Body of pancreas (tissue), 4 donors: ENCODE data around the gene GRAMD4. TPM values are rescaled to one million over a fixed set of nuclear protein-coding genes. Genes with fewer than 3 reads are reported as not detected.

ENCODE experiments used
- ATAC-seq: fragments of 150-250 bp; one replicate; pipeline ENCODE4 v1.9.1; 2016
- DNase-seq, 4 donors: peaks; one replicate each; pipeline ENCODE4 v3.0.0-alpha.2; 2019
- H3K27ac ChIP-seq, 4 donors: fragments of 200-600 bp; sonication (generic); 1 replicate in 3 of 4; 2 replicates in 1 of 4; pipeline versions ENCODE4 v1.5.1 to v1.6.1; 2016 to 2019; ENCODE audit warnings: mild to moderate bottlenecking in 1 of 4, mixed read lengths in 1 of 4, moderate library complexity in 1 of 4
- H3K27me3 ChIP-seq, 2 donors: fragments of 200-600 bp; sonication (generic); one replicate each; pipeline ENCODE4 v1.6.0; 2016; ENCODE audit warnings: mild to moderate bottlenecking in 1 of 2
- H3K36me3 ChIP-seq, 2 donors: fragments of 200-600 bp; sonication (generic); replicated peaks in 1 of 2; 2 replicates each; pipeline ENCODE4 v1.5.1; 2016; ENCODE audit warnings: low read depth in 2 of 2; ENCODE audit not compliant: insufficient read depth in 1 of 2
- H3K4me1 ChIP-seq: fragments of 200-600 bp; sonication (generic); one replicate; pipeline ENCODE4 v1.6.0; 2016
- H3K4me3 ChIP-seq, 2 donors: fragments of 200-600 bp; sonication (generic); 1 replicate in 1 of 2; 2 replicates in 1 of 2; pipeline ENCODE4 v1.5.1; 2016 to 2019
- H3K9me3 ChIP-seq, 3 donors: fragments of 200-600 bp; sonication (generic); 1 replicate in 2 of 3; 2 replicates in 1 of 3; pipeline ENCODE4 v1.5.1; 2016
- POLR2A ChIP-seq, 3 donors: fragments of 450-650 bp; IDR thresholded peaks; one replicate each; pipeline ENCODE4 v1.6.1; 2016; ENCODE audit warnings: antibody characterized with exemption in 3 of 3, mild to moderate bottlenecking in 2 of 3
- WGBS, 2 donors: methylation state at CpG; one replicate each; pipeline ENCODE4 v1.1.5; 2017; 5-methylcytosine and 5-hydroxymethylcytosine counted together
- intact Hi-C: fragments of 100-400 bp; cut with DNase I; formaldehyde crosslinking; loops from one replicate; pipeline ENCODE4 v1.15.1; 2023
- total RNA-seq, 2 donors: library from RNA; depleted of rRNA; stranded (reverse); fragments of >200 nt; gene quantifications; one replicate each; pipeline ENCODE4 v1.1.0, GENCODE V29; 2016
- TF ChIP-seq, protein P1 (sequence below), 7 experiments: fragments of 450-650 bp in 4 of 7; fragments of 200-600 bp in 3 of 7; sonication (generic) in 3 of 7; IDR thresholded peaks; one replicate each; pipeline ENCODE4 v1.5.1; 2016 to 2019; ENCODE audit warnings: antibody characterized with exemption in 7 of 7

GRAMD4 gene
- total RNA-seq, 2 donors from 2014 or later = 29.3 to 62.3 TPM

DNA sequence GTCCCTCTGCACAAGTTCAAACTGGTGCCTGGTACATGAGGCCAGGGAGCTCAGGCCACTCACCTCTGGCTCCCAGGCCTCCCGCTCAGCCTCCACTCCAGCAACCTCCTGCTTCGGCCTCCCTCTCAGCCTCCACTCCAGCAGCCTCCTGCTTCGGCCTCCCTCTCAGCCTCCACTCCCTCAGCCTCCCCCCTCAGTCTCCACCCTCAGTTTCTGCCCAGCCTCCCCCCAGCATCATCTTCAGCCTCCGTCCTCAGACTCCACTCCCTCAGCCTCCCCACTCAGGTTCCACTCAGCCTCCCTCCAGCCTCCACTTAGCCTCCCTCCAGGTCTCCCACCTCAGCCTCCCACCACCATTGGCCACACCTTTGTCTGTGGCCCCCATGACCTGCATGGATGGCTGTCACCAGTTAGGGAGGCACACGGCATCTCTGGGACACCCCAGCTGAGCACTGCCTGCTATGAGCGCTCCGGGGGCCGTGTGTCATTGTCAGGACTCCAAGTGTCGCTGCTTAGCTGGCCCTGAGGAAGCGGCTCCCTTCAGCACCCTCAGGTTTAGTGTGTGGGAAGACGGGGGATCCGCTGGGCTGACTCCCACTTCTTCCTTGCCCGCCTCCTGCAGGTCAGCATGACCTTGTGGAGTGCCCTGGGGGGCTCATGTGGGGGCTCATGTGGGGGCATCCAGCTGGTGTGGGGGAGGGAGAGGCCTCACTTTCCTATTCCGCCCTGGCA is 39.0 kb downstream of the GRAMD4 start:
- Histone ChIP-seq H3K27ac (no peak overlapping the region), H3K9me3 (no peaks in the 10 kb centered on the region), H3K27me3 (no peaks in the 10 kb centered on the region), H3K4me3 (no peak overlapping the region), H3K36me3 (no peaks in the 10 kb centered on the region), H3K4me1 (peaks cover 23% of the 10 kb centered on the region)
- no peak for TF ChIP-seq POLR2A (IDR thresholded peaks at IDR 0.05)
- TF ChIP-seq, protein P1, sequence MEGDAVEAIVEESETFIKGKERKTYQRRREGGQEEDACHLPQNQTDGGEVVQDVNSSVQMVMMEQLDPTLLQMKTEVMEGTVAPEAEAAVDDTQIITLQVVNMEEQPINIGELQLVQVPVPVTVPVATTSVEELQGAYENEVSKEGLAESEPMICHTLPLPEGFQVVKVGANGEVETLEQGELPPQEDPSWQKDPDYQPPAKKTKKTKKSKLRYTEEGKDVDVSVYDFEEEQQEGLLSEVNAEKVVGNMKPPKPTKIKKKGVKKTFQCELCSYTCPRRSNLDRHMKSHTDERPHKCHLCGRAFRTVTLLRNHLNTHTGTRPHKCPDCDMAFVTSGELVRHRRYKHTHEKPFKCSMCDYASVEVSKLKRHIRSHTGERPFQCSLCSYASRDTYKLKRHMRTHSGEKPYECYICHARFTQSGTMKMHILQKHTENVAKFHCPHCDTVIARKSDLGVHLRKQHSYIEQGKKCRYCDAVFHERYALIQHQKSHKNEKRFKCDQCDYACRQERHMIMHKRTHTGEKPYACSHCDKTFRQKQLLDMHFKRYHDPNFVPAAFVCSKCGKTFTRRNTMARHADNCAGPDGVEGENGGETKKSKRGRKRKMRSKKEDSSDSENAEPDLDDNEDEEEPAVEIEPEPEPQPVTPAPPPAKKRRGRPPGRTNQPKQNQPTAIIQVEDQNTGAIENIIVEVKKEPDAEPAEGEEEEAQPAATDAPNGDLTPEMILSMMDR (IDR thresholded peaks at IDR 0.05) = no peak
- ATAC-seq = no peak
- no peak for DNase-seq
- WGBS, 2 donors = 89 to 98% methylated on average over 9 to 11 of the region's 14 CpGs
- intact Hi-C loops = no loop called here

DNA sequence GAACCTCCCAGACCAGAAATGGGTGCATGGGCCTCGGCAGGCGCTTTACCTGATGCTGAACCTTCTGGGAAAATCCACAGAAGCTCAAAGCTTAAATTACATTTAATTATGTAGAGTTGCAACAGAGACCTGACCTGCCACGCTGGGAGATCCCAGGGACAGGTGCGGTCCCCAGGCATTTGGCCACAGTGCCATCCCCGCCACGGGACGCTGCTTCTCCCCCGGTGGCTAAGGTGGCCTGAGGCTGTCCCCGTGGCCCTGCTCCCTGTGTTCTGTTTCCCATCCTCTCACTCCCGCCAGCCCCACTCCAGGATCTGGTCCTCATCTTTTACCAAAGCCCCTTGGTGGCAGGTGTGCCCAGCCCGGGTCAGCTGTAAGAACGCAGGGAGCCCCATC is 39.6 kb downstream of the GRAMD4 start:
- 89 to 93% methylated on average over 10 to 12 of the region's 12 CpGs for WGBS, 2 donors
- H3K27ac ChIP-seq = peak overlapping the region in 1 of 4 donors; percentile 35
- no peaks in the 10 kb centered on the region for H3K9me3 ChIP-seq
- intact Hi-C loops = loop anchor here (10.0 kb wide), 1 partner anchor 95 kb away; no protein-coding TSS in a partner anchor
- no peak for ATAC-seq
- no peaks in the 10 kb centered on the region for H3K36me3 ChIP-seq
- H3K4me1 ChIP-seq = peaks cover 23% of the 10 kb centered on the region
- H3K27me3 ChIP-seq = no peaks in the 10 kb centered on the region
- no peak overlapping the region for H3K4me3 ChIP-seq
- DNase-seq = no peak
- TF ChIP-seq POLR2A (IDR thresholded peaks at IDR 0.05) = no peak
- TF ChIP-seq, protein P1 (IDR thresholded peaks at IDR 0.05) = no peak

DNA sequence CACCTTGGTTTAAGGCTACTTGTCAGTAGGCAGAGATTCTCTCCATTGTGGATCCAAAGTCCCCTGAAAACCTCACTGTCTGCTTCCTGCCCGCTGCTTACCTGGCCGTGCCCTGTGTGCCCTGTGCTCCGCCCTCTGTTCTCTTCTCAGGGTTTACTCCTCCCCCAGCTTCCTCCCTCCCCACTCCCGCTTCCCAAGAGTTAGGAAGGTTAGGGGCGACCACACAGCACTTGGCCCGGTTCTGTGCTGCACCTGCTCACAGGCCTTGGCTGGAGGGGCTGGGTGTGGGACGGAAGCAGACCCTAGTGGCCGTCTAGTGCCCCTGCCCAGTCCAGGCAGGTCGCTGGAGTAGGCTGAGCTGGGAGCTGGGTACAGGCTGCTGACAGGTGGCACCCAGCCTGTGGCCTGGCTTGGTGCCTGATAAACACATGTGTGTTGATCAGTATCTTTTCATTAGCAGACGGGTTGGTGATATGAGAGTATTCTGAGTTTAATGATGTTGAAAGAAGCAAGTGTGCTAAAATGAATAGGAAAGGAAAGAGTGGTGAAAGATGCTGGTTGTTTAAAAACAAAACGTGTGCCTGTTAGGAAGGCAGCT is 40.5 kb downstream of the GRAMD4 start:
- Histone ChIP-seq H3K27ac (peak overlapping the region; percentile 22 to 58 (median 30)), H3K4me1 (peaks cover 23% of the 10 kb centered on the region), H3K9me3 (no peaks in the 10 kb centered on the region), H3K27me3 (no peaks in the 10 kb centered on the region), H3K4me3 (no peak overlapping the region), H3K36me3 (peaks cover 0 to 2% of the 10 kb centered on the region in 2 donors)
- intact Hi-C loops = loop anchor here (10.0 kb wide), 1 partner anchor 96 kb away; no protein-coding TSS in a partner anchor
- no peak for TF ChIP-seq POLR2A (IDR thresholded peaks at IDR 0.05)
- TF ChIP-seq, protein P1 (IDR thresholded peaks at IDR 0.05) = peak in 4 of 7 experiments; percentile 17 to 37 (median 22)
- WGBS, 2 donors = 6 to 20% methylated on average over 9 to 11 of the region's 11 CpGs
- ATAC-seq (peak; percentile 68), DNase-seq (peak; percentile 42 to 70 (median 64))

DNA sequence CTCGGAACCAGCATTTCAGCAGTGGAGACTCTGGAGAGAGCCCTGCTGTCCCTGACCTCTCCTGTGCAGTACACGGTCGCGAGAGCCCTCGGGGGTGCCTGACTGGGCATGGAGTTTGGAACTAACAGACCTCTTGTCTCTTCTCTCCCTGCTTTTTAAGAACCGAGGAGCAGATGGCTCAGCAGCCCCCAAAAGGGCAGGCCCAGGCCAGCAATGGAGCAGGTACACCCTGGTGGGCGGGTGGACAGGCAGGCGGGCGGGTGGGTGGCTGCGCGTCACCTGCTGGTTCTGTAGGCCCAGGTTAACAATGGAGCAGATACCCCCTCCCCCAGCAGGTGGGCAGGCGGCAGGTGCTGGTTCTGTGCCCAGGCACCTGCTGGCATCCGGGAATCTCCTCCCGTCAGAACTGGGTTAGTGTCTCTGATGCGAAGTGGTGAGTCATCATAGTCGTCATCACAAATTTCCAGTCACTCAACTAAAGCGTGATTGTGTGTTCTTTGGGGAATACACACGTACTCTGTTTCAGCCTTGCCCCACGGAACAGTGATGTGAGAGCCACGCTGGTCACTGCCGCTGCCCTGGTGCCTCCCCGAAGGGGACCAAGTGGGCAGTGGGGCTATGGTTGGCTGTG is 41.1 kb downstream of the GRAMD4 start:
- WGBS, 2 donors = 76 to 91% methylated on average over 15 to 19 of the region's 22 CpGs
- Histone ChIP-seq H3K36me3 (peaks cover 0 to 4% of the 10 kb centered on the region in 2 donors), H3K4me3 (no peak overlapping the region), H3K27ac (peak overlapping the region; percentile 22 to 58 (median 30)), H3K4me1 (peaks cover 23% of the 10 kb centered on the region), H3K27me3 (no peaks in the 10 kb centered on the region), H3K9me3 (no peaks in the 10 kb centered on the region)
- ATAC-seq = no peak
- intact Hi-C loops = loop anchor here (10.0 kb wide), 1 partner anchor 97 kb away; no protein-coding TSS in a partner anchor
- TF ChIP-seq, protein P1 (IDR thresholded peaks at IDR 0.05) = no peak
- TF ChIP-seq POLR2A (IDR thresholded peaks at IDR 0.05) = no peak
- DNase-seq = peak in 1 of 4 donors; percentile 29
